WTC11 (cell line): ENCODE measurements around the gene TMEM259. TPM values are rescaled to one million over a fixed set of nuclear protein-coding genes. Genes with fewer than 3 reads are reported as not detected.

Experiments used
- ATAC-seq: fragments of 200-7000 bp; cut with Tn5 transposase; 2 replicates; pipeline ENCODE4 v1.10.0; 2021; ENCODE audit warnings: mild to moderate bottlenecking, moderate library complexity
- CTCF ChIA-PET: fragments of 300-600 bp; sonication (Branson Sonifier 250); formaldehyde crosslinking; loops from one replicate; lab custom pipeline; 2021; ENCODE audit warnings: antibody characterized with exemption; lab: Charles Lee
- POLR2A ChIA-PET: fragments of 350-600 bp; sonication (Branson Sonifier 250); formaldehyde crosslinking; loops from one replicate; lab custom pipeline; 2021; ENCODE audit warnings: antibody characterized with exemption; lab: Charles Lee
- DNase-seq: peaks from one replicate; pipeline ENCODE4 v3.0.0; 2021; ENCODE audit warnings: low spot score
- H3K27ac Mint-ChIP-seq: 2 replicates; pipeline ENCODE4 v1.8.0; 2021; ENCODE audit warnings: mixed read lengths
- H3K27me3 Mint-ChIP-seq: 2 replicates; pipeline ENCODE4 v1.8.0; 2021; ENCODE audit warnings: low read depth, mild to moderate bottlenecking, moderate library complexity, mixed read lengths
- H3K36me3 Mint-ChIP-seq: 2 replicates; pipeline ENCODE4 v1.8.0; 2021; ENCODE audit warnings: mixed read lengths
- H3K4me1 Mint-ChIP-seq: 2 replicates; pipeline ENCODE4 v1.8.0; 2022; ENCODE audit warnings: mixed read lengths
- H3K4me3 Mint-ChIP-seq: 2 replicates; pipeline ENCODE4 v1.8.0; 2021; ENCODE audit warnings: mild to moderate bottlenecking, moderate library complexity, mixed read lengths
- H3K9me3 Mint-ChIP-seq: 2 replicates; pipeline ENCODE4 v1.8.0; 2021; ENCODE audit warnings: mixed read lengths
- AFF4 ChIP-seq: sonication (generic); formaldehyde crosslinking; IDR thresholded peaks from 2 replicates; pipeline ENCODE4 v1.8.1; 2023; ENCODE audit warnings: mild to moderate bottlenecking, missing genetic modification reagents, borderline replicate concordance
- AR ChIP-seq: fragments of 250-450 bp; sonication (Bioruptor Pico); IDR thresholded peaks from 2 replicates; pipeline ENCODE4 v1.9.0; 2021; ENCODE audit warnings: mild to moderate bottlenecking
- ATF6 ChIP-seq: sonication (generic); formaldehyde crosslinking; IDR thresholded peaks from 2 replicates; pipeline ENCODE4 v1.8.1; 2023; ENCODE audit warnings: mild to moderate bottlenecking, missing genetic modification reagents
- JAZF1 ChIP-seq: fragments of 250-450 bp; sonication (Bioruptor Pico); IDR thresholded peaks from 2 replicates; pipeline ENCODE4 v1.9.0; 2021; ENCODE audit warnings: moderate library complexity, mild to moderate bottlenecking, inconsistent platforms
- USF1 ChIP-seq: sonication (generic); formaldehyde crosslinking; IDR thresholded peaks from 2 replicates; pipeline ENCODE4 v1.8.0; 2022; ENCODE audit warnings: mild to moderate bottlenecking, missing genetic modification reagents
- ZNF281 ChIP-seq: sonication (generic); formaldehyde crosslinking; IDR thresholded peaks from 2 replicates; pipeline ENCODE4 v1.8.0; 2023; ENCODE audit warnings: mild to moderate bottlenecking, missing genetic modification reagents
- ZSCAN18 ChIP-seq: fragments of 250-450 bp; sonication (Bioruptor Pico); IDR thresholded peaks from 2 replicates; pipeline ENCODE4 v2.1.2; 2022; ENCODE audit warnings: mild to moderate bottlenecking, moderate library complexity
- total RNA-seq: library from RNA; stranded (reverse); gene quantifications from 3 replicates; pipeline ENCODE4 v1.2.3, GENCODE V29; 2021

Gene TMEM259
- total RNA-seq, 1 experiment from 2014 or later = 202 TPM

- POLR2A ChIA-PET = no interaction called here
- CTCF ChIA-PET = interaction anchor here (1.3 to 1.5 kb wide), 2 partner anchors 8 to 222 kb away, joined by 3 to 4 read pairs; no protein-coding TSS in a partner anchor
- no peaks in the 10 kb centered on the region for H3K4me1 Mint-ChIP-seq
Observed at GRCh38 chr19:1003283-1003682, 17.6 kb downstream of the TMEM259 start.

More at GRCh38 chr19:1003283-1003682, 17.6 kb downstream of the TMEM259 start:
- TF ChIP-seq AR (CRISPR knock-in tag) = no peak
- TF ChIP-seq USF1 (CRISPR knock-in tag) = no peak
- TF ChIP-seq AFF4 (CRISPR knock-in tag) = no peak
- TF ChIP-seq ZNF281 = no peak
- no peak for TF ChIP-seq ATF6 (CRISPR knock-in tag)
- TF ChIP-seq JAZF1 (CRISPR knock-in tag) = no peak
- no peak for TF ChIP-seq ZSCAN18 (CRISPR knock-in tag)
- Mint-ChIP-seq H3K27me3 (peaks cover 31% of the 10 kb centered on the region), H3K36me3 (0 out of 2 replicates have a peak, but pooled peaks cover 7% of the 10 kb centered on the region), H3K4me3 (no peak overlapping the region), H3K27ac (no peak overlapping the region), H3K9me3 (no peaks in the 10 kb centered on the region)
- DNase-seq (no peak), ATAC-seq (no peak)
